RKO (cell line): ENCODE measurements around the gene NR2C2AP.
"Not testable (repeated sequence)": the region's sequence is repeated elsewhere in the genome, so short reads cannot be mapped to it uniquely, and the experiment has no call there.

Source experiments
- DNase-seq: peaks from one replicate; pipeline ENCODE4 v3.0.0-alpha.2; 2016; ENCODE audit warnings: low spot score

Gene NR2C2AP, protein sequence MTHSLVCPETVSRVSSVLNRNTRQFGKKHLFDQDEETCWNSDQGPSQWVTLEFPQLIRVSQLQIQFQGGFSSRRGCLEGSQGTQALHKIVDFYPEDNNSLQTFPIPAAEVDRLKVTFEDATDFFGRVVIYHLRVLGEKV

DNA sequence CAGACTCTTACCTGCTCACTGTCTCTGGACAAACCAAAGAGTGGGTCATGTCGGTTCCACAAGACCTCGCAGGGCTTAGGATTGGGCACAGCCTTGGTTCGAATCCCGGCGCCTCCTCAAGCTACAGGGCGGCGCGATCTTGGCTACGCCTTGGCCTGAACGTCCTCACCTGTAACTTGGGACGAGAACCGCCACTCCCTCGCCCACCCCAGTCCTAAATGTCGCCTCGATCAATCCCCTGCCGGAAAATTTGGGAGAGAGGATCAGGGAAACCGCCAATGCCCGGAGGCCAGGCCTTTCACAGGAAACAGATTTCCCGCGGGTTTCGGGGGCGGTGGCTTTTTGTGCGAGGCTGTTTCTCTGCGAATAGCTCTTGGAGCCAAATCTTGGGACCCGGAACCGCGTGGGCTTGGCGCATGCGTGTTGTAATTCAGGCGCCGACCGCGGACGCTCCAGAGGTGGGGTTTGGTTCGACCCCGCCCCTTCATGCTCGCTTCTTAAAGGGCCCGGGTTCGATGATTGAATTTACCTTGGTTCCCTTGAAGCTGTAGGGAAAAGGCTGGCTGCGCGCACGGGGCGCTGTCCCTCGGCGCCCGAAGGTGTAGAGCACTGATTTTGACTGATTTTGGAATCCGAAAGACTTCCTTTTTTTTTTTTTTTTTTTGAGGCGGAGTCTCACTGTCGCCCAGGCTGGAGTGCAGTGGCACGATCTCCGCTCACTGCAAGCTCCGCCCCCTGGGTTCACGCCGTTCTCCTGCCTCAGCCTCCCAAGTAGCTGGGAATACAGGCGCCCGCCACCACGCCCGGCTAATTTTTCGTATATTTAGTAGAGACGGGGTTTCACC is at the start of gene NR2C2AP:
Gene NR2C2AP, minus strand, starts transcription at position 403 of the 845 bp plus-strand sequence. Its CDS starts 354 bp downstream, at position 49.
- peak; percentile 96 for DNase-seq

DNA sequence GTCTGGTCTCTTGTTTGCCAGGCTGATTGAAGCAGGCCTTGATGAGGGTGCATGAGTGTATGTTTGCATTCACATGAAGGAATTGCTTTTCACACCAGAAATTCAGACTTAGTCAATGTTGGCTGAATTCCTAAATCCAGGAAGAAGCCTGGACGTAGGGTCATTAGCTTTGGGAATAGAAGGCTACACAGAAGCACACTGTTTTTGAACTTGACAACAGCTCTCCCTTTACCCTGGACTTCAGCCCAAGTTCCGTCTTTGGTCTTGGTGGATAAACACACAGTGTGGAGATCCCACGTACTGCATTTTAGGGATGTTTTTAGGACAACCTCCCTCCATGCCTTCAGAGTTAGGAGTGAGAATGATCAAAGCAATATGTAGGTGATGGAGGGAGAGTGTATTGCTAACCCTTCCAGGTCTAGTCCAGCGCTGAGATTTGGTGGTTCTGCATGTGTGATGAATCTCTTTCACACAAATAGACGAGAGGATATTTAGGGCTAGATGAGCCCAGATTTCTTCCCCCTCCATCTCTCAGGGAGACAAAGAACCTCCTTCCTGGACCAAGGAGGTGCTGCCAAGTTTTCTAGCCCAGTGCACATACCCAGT is 47.1 kb upstream of the NR2C2AP start:
- DNase-seq: no peak

DNA sequence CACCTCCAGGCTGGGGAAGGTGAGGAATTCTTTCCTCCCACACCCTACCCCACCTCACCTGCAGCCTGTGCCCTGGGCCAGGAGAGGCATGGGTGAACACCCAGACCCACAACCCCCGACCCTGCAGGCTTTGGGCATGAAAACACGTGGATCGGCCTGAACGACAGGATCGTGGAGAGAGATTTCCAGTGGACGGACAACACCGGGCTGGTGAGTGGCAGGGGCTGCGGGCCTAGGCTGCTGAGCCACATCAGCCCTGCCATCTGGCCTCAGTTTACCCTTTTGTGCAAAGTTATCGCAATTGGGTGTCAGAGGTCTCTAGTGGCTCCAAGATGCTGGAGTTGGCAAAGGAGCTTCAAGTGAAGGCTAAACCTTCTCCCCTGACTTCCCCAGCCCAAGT is 37.3 kb upstream of the NR2C2AP start:
- DNase-seq: no peak

DNA sequence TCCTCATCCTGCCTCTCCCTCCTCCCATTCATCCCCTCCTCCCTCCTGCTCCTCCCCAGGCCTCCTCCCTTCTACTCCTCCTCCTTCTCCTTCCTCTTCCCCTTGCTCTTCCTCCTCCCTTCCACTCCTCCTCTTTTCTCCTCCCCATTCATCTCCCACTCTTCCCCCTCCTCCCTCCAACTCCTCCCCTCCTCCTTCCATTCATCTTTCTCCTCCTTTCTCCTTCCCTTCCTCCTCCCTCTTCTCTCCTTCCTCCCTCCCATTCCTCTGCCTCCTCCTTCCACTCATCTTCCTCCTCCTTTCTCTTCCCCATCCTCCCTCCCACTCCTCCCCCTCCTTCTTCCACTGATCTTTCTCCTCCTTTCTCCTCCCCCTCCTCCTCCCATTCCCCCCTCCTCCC is 36.5 kb upstream of the NR2C2AP start:
- DNase-seq: no peak

GRCh38 chr19:19238126-19238894 is 35.1 kb upstream of the NR2C2AP start:
- DNase-seq: no peak

DNA sequence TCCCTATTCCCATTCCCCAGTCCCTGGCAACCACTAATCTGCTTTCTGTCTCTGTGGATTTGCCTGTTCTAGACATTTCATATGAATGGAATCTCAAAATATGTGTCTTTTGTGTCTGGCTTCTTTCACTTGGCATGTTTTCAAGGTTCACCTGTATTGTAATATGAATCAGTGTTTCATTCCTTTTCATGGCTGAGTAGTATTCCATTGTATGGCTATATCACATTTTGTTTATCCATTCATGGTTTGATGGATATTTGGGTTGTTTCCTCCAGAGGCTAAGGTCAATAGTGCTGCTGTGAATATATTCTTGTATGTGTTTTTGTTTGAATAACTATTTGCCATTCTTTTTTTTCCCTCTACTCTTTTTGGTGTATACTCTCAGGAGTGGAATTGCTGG is 33.0 kb upstream of the NR2C2AP start:
- DNase-seq: no peak

DNA sequence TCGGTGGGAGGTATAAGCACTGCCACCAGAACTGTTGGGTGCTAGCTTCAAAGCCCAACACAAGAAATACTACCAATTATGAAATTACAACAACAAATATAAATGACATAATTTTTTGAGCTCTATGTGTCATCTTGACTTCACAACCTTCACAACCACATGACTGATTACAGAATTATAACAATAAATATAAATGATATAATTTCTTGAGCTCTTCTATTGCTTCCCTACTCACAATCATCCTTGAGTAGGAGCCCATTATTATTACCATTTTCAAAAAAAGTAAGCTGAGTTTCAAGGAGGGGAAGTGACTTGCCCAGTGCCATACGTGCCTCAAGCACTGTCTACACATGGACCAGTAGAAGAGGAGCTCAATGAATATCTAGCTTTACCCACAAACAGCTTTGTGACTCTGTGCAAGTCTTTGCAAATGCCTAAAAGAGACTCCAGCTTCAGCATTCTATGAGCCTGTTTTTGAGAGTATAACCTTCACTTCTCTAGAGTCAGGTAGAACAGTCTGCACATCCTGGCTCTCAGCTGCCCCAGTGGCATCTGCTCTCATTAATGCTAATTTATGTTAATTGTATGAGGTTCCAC is 31.1 kb upstream of the NR2C2AP start:
- no peak for DNase-seq

DNA sequence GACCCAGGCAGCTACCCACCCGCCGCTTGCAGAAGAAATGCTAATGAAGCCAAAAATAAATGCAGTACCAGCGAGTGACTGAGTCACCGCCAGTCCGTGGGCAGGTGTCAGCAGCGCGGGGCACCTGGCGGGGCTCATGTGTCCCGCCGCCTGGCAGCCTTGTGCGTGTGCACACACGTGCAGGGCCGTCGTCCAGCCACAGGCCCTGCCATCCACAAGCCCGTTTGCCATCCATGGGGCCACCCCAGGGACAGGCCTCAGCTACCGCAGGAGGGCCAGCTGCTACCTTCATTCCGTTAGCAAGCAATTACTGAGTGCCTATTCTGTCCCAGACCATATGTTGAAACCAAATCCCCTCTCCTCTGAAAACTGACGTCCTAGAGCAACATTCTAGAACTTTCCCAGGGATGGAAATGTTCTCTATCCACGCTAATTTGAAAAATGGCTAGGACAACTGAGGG is 29.1 kb upstream of the NR2C2AP start:
- DNase-seq: no peak

- no peak for DNase-seq
Measured at GRCh38 chr19:19230999-19231398, 27.8 kb upstream of the NR2C2AP start.

DNA sequence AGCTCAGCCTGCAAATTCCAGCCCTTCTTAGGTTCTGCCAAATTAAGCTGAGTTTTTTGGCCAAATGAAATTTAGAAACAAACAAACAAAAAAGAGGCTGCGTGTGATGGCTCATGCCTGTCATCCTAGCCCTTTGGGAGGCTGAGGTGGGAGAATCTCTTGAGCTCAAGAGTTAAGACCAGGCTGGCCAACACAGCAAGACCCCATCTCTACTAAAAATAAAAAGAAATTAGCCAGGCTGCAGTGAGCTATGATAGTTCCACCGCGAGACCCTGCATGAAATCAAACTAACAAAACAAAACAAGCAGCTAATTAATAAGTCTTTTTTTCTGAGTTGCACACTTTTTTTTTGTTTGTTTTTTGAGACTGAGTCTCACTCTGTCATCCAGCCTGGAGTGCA is 26.5 kb upstream of the NR2C2AP start:
- no peak for DNase-seq

DNA sequence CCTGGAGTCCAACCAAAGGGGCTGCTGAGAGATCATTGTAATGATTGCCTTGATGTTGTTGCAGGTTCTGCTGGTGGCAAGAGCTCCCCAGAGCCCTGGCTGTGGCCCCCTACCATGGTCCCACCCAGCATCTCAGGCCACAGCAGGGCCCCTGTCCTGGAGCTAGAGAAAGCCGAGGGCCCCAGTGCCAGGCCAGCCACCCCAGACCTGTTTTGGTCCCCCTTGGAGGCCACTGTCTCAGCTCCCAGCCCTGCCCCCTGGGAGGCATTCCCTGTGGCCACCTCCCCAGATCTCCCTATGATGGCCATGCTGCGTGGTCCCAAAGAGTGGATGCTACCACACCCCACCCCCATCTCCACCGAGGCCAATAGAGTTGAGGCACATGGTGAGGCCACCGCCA is 24.0 kb upstream of the NR2C2AP start:
- no peak for DNase-seq

DNA sequence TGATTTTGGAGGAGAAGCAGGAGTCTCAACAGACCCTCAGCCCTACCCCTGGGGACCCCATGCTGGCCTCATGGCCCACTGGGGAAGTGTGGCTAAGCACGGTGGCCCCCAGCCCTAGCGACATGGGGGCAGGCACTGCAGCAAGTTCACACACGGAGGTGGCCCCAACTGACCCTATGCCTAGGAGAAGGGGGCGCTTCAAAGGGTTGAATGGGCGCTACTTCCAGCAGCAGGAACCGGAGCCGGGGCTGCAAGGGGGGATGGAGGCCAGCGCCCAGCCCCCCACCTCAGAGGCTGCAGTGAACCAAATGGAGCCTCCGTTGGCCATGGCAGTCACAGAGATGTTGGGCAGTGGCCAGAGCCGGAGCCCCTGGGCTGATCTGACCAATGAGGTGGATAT is 23.4 kb upstream of the NR2C2AP start:
- DNase-seq: no peak

DNA sequence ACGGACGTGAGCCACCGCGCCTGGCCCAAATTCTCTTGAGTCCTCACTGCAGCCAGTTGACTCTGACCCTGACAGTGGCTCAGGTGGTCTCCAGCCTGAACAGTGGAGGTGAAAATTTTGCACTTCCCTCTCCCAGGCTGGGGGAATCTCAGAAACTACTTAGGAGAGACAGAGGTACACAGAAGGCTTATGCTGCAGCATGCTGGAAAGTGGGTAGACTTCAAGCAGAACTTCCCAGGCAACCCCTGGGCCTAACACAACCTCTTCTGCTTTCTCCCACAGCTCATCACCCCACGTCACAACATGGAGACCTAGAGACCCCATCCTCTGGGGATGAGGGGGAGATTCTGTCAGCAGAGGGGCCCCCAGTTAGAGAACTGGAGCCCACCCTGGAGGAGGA is 23.0 kb upstream of the NR2C2AP start:
- DNase-seq: no peak

DNA sequence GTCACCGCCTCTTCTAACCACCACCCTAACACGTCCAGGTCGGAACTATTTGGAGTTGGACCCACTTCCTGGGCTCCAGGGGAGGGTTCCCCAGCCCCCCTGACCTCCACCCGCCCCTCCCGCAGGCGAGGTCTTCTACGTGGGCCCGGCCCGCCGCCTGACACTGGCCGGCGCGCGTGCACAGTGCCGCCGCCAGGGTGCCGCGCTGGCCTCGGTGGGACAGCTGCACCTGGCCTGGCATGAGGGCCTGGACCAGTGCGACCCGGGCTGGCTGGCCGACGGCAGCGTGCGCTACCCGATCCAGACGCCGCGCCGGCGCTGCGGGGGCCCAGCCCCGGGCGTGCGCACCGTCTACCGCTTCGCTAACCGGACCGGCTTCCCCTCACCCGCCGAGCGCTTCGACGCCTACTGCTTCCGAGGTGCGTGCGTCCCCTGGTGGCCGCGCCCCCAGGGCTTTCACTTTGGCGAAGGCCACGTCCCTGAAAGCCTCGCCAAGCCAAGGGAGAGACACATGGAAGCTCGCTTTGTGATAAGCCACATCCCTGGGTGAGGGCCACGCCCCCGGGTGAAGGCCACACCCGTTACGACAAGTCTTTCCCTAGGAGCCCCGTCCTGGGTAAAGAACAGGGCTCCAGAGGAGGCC is 21.8 kb upstream of the NR2C2AP start:
- no peak for DNase-seq

- DNase-seq: no peak
Measured at GRCh38 chr19:19224150-19224851, 21.1 kb upstream of the NR2C2AP start.

DNA sequence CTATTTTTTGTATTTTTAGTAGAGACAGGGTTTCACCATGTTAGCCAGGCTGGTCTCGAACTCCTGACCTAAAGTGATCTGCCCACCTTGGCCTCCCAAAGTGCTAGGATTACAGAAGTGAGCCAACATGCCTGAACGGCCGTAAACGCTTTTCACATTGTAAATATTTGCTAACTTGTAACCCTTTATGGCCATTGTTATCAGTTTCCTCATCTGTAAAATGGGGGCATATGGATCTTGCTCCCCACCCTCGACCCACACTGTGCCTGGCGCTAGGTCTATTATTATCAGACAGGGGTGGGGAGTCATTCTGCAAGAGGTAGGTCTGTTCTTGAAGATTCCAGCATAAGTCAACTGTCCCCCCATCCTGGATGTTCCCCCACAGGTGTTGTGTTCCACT is 20.4 kb upstream of the NR2C2AP start:
- DNase-seq: no peak

DNA sequence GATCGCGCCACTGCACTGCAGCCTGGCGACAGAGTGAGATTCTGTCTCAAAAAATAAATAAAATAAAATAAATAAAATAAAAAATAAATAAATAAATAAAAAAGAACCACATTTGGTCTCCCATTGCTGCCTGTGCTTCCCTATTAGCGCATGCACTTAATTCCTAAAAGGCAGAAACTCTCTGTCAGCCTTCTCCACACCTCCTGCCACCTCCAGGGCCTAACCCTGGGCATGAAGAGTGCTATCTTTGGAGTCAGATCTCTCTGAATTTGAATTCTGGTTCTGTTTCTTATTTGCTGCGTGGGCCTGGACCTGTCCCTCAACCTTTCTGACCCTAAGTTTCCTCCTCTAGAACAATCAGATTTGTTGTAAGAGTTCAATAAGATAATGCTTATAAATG is 19.8 kb upstream of the NR2C2AP start:
- DNase-seq: no peak

DNA sequence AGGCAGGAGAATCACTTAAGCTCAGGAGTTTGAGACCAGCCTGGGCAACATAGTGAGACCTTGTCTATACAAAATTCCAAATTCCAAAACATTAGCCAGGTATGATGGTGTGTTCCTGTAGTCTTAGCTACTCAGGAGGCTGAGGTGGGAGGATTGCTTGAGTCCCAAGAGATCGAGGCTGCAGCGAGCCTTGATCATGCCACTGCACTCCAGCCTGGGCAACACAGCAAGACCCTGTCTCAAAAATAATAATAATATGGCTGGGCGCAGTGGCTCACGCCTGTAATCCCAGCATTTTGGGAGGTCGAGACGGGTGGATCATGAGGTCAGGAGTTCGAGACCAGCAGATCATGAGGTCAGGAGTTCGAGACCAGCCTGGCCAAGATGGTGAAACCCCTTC is 17.8 kb upstream of the NR2C2AP start:
- not testable (repeated sequence) for DNase-seq

GRCh38 chr19:19218911-19219310 is 15.7 kb upstream of the NR2C2AP start:
- no peak for DNase-seq

DNA sequence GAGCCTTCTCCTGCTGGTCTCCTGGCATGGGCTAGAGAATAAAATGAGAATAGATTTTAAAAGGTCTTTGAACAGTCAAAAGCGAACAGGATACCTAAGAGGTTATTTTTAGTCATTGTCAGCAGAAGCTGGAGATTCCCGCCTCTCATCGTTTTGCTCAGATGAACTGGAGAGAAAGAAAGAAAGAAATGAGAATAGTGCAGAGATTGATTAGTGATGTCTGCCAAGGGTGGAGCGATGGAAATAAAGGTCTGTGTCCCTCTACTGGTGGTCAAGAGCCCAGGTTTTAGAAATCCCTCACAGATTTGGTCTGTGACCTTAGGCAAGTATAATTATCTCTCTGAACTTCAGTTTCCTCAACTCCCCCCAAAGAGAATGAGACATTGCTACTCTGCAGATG is 13.9 kb upstream of the NR2C2AP start:
- peak; percentile 66 for DNase-seq

- DNase-seq: no peak
Measured at GRCh38 chr19:19215792-19216191, 12.6 kb upstream of the NR2C2AP start.
